Measurements from ENCODE around the gene ABCC6.
"Not testable (repeated sequence)": the region's sequence is repeated elsewhere in the genome, so short reads cannot be mapped to it uniquely, and the experiment has no call there.

The ABCC6 gene

GRCh38 chr16:16222850-16223661, at the start of gene ABCC6:
Gene ABCC6, minus strand, starts transcription at chr16:16223494. Its CDS starts 60 bp downstream, at chr16:16223434.
- DNase-seq; in situ Hi-C loops (cut with MboI; ENCODE audit: low pct_unique_long_range_greater_than_20kb, low sequenced_read_pairs): not testable (repeated sequence)

- DNase-seq; in situ Hi-C loops (cut with MboI; ENCODE audit: low pct_unique_long_range_greater_than_20kb, low sequenced_read_pairs): not testable (repeated sequence)
Measured at GRCh38 chr16:16272573-16273221, 49.4 kb upstream of the ABCC6 start.

- DNase-seq; in situ Hi-C loops (cut with MboI; ENCODE audit: low pct_unique_long_range_greater_than_20kb, low sequenced_read_pairs): not testable (repeated sequence)
Measured at GRCh38 chr16:16271658-16272057, 48.4 kb upstream of the ABCC6 start.

DNA sequence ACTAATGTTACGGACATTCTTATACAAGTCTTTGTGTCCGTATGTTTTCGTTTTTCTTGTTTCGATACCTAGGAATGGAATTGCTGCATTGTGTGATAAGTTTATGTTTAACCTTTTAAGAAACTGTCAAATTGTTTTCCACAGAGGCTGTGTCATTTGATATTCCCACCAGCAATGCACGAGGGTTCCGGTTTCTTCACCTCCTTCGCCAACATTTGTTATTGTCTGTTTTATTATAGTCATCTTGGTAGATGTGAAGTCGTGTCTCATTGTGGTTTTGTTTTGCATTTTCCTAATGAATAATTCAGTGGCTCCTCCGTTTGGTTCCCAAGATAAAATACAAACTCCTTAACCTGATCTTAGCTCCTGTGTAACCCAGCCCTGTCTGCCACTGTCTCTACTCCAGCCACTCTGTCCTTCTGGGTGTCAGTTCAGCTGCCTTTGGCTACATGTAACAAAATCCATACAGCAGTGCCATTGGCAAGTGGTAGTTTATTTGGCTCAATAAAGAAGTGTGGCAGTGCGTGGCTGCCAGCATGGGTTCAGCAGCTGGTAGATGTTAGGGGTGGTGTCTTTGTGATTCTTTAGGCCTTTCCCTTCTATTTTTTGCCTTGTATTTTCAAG, 45.0 kb upstream of the ABCC6 start:
- in situ Hi-C loops (cut with MboI; ENCODE audit: low pct_unique_long_range_greater_than_20kb, low sequenced_read_pairs); DNase-seq: not testable (repeated sequence)

DNA sequence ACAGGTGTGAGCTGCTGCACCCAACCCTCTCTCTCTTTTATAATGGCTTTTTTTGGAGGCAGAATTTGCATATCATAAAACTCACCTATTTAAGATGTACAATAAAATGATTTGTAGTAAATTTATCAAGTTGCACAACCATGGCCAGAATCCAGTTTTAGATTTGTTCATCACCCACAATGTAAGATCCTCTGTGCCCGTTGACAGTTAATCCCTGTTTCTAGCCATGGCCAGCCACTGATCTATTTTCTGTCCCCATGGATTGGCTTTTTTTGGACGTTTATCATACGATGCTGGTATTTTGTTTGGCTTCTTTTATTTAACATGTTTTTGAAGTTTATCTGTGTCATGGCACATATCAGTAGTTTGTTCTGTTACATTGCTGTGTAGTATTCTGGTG, 44.4 kb upstream of the ABCC6 start:
- DNase-seq; in situ Hi-C loops (cut with MboI; ENCODE audit: low pct_unique_long_range_greater_than_20kb, low sequenced_read_pairs): not testable (repeated sequence)

DNA sequence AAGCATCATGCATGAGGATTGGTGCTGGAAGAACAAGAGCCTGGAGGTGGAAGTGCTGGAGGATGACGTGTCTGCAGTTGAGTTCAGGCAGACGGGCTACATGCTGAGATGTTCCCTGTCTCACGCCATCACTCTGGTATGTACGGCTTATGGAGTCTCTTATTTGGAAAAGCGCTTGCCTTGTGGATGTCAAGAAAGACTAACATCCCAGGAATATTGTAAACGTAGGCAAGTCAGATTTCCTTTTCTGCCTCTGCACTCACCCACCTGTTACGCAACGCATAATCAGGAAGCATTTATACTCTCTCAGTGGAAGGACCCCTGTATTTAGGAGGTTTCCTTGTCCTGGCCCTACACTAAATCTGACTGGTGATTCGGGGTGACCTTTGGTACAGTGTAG, 41.8 kb upstream of the ABCC6 start:
- in situ Hi-C loops (cut with MboI; ENCODE audit: low pct_unique_long_range_greater_than_20kb, low sequenced_read_pairs); DNase-seq: not testable (repeated sequence)

GRCh38 chr16:16263947-16264346, 40.7 kb upstream of the ABCC6 start:
- in situ Hi-C loops (cut with MboI; ENCODE audit: low pct_unique_long_range_greater_than_20kb, low sequenced_read_pairs); DNase-seq: not testable (repeated sequence)

GRCh38 chr16:16262954-16263555, 39.8 kb upstream of the ABCC6 start:
- in situ Hi-C loops (cut with MboI; ENCODE audit: low pct_unique_long_range_greater_than_20kb, low sequenced_read_pairs); DNase-seq: not testable (repeated sequence)

DNA sequence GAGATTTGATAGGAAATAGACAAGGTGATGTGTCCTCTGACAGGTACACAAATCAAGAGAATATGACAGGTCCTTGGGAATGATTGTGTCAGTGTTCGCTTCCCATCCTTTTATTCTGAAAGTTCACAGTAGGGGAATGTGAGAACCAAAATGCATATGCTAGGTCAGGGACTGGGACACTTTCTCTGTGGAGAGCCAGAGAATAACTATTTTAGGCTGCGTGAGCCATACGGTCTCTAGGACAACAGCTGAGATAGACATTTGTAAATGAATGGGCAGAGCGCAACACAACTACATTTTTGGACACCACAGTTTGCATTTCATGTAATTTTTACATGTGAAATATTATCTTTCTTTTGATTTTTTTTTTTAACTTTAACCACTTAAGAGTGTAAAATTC, 36.7 kb upstream of the ABCC6 start:
- DNase-seq; in situ Hi-C loops (cut with MboI; ENCODE audit: low pct_unique_long_range_greater_than_20kb, low sequenced_read_pairs): not testable (repeated sequence)

DNA sequence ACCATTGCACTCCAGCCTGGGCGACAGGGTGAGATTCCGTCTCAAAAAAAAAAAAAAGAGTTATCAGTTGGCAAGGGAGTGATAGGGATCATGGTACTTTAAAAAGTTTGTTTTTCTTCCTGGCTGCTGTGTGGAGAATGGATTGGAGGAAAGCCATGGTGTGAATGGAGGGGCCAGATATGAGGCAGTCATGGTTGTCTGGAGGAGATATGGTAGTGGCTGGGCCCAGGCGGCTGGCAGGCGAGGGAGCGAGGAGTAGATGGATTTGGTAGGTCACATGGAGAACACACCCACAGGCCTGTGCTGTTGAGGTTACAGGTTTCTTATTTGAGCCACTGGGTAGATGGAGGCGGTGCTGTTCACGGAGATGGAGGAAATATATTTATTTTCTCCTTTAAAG, 35.5 kb upstream of the ABCC6 start:
- in situ Hi-C loops (cut with MboI; ENCODE audit: low pct_unique_long_range_greater_than_20kb, low sequenced_read_pairs), result not testable (repeated sequence)

GRCh38 chr16:16257301-16257923, 34.1 kb upstream of the ABCC6 start:
- DNase-seq; in situ Hi-C loops (cut with MboI; ENCODE audit: low pct_unique_long_range_greater_than_20kb, low sequenced_read_pairs): not testable (repeated sequence)

More for the DNA sequence above, 35.5 kb upstream of the ABCC6 start:
- DNase-seq, result not testable (repeated sequence)

DNA sequence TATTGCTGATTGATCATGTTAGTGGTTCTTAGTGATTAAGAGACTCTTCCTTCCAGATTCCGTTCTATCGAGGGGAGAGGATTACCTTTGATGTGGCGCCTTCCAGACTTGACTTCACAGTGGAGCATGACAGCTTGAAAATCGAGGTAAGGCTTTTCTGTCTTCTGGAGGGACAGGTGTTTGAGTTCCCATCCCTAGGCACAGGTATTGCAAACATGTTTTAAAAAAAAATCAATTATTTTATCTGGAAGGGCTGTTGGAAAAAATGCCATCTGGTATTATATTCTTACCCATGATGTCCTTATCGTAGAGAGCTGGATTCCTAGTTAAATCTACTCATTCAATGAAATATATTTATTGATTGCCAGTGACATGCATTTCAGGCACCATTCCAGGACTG, 29.1 kb upstream of the ABCC6 start:
- in situ Hi-C loops (cut with MboI; ENCODE audit: low pct_unique_long_range_greater_than_20kb, low sequenced_read_pairs); DNase-seq: not testable (repeated sequence)

GRCh38 chr16:16249621-16250330, 26.5 kb upstream of the ABCC6 start:
- DNase-seq; in situ Hi-C loops (cut with MboI; ENCODE audit: low pct_unique_long_range_greater_than_20kb, low sequenced_read_pairs): not testable (repeated sequence)

GRCh38 chr16:16247439-16247838, 24.1 kb upstream of the ABCC6 start:
- DNase-seq; in situ Hi-C loops (cut with MboI; ENCODE audit: low pct_unique_long_range_greater_than_20kb, low sequenced_read_pairs): not testable (repeated sequence)

DNA sequence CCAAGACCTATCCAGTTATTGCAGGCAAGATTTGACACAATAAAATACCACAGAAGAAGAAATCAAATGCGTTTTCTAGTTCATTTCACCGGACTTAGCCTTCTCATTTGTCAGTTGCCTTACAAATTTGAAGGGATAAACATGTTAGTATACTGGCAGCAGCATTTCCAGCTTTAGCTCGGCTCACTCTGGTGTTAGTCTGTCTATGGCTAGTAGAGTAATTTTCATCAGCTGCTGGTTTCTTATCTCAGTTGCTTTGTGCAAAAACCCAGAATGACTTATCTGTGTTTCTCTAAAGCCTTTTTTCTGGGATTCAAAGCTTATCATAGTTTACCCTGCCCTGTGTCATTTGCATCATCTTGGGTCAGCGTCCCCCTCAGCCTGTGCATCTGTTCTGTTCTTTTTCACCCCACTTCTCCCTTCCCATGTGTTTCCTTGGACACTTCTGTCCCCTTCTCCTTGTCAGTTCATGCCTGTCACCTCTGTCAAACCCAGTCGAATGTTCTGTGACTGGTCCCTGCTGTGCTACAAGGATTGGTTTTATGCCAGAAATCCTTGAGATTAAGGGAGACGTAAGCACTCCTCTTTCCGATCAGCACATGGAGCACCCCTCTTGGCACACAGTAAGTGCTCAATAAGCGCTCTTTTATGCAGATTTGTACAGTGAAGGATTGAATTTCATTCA, 23.4 kb upstream of the ABCC6 start:
- DNase-seq; in situ Hi-C loops (cut with MboI; ENCODE audit: low pct_unique_long_range_greater_than_20kb, low sequenced_read_pairs): not testable (repeated sequence)

DNA sequence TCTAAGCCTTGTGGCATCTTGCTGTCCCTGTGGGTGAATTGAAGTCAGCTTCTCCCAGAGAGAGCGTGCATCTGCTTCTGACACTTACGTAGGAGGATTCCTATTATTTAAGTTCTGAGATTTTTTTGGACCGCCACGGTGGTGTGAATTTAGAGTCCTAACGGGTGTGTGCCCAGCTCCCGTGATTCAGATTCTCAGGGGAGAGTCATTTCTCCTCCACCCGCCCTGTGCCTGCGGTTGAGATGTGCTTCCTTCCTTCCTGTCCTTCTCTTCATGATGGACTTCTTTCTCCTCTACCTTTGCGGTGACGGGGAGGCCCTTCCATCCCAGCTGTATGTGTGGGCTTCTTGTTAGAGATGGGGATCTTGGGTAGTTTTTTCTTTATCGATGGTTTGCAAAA, 20.6 kb upstream of the ABCC6 start:
- in situ Hi-C loops (cut with MboI; ENCODE audit: low pct_unique_long_range_greater_than_20kb, low sequenced_read_pairs), result not testable (repeated sequence)

GRCh38 chr16:16240667-16241066, 17.4 kb upstream of the ABCC6 start:
- in situ Hi-C loops (cut with MboI; ENCODE audit: low pct_unique_long_range_greater_than_20kb, low sequenced_read_pairs); DNase-seq: not testable (repeated sequence)

More for the DNA sequence above, 20.6 kb upstream of the ABCC6 start:
- DNase-seq, result not testable (repeated sequence)

DNA sequence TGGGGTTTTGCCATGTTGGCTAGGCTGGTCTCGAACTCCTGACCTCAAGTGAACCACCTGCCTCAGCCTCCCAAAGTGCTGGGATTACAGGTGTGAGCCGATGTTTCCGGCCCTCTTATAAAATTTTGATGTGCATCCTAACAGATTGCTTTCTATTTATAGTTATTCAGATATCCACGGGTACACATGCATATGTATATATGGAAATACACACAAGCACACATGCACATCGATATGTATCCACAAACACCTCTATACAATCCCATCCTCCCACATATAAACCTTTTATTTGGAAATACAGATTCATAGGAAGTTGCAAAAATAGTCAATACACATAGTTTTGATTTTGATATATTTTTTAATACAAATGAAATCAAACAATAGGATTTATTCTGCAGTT, 14.4 kb upstream of the ABCC6 start:
- not testable (repeated sequence) for DNase-seq

More for the DNA sequence above, 14.4 kb upstream of the ABCC6 start:
- in situ Hi-C loops (cut with MboI; ENCODE audit: low pct_unique_long_range_greater_than_20kb, low sequenced_read_pairs), result not testable (repeated sequence)

Data from KBM-7 (cell line).